ENCODE results near the gene NPL.

The NPL gene, protein sequence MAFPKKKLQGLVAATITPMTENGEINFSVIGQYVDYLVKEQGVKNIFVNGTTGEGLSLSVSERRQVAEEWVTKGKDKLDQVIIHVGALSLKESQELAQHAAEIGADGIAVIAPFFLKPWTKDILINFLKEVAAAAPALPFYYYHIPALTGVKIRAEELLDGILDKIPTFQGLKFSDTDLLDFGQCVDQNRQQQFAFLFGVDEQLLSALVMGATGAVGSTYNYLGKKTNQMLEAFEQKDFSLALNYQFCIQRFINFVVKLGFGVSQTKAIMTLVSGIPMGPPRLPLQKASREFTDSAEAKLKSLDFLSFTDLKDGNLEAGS

DNA sequence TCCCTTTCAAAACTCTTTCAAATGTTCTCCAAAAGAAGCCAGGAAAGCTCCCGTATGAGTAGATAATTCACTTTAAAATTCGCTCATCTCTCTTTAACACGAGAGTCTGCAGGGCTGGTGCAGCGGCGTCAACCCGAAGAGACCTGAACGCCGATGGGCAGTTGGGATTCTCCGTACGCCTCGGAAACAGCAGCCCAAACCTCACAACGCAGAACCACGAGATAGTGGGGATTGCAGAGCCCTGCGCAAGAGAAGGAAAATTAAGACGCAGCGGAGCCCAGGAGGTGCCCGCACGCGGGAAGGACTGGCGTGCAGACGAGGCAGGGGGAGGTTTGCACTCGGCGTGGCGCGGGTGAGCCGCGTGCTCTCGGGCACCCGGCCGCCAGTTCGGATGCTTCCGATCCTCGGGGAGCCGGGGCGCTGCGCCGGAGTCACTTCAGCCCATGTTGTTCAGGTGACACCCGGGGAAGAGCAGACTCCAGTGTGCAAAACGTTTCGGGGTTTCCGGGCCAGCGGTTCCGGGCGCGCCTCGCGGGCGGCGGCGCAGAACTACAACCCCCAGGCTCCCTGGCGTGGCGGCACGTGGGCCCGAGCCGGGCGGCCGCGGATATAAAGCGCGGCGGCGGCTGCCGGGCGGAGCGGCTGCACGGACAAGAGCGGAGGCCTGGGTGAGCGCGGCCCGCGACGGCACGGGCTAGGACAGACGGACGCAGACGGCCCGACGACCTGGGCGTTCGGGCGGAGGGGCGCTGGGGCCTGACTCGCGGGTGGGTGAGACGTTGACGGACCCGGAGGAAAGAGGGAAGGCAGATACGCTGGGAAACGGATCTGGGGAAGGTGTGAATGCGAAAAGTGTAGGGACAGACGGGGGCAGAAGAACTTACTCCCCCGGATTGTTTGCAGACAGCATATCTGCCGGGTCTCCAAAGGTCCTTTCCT is at the start of gene NPL:
Gene NPL (plus strand): TSS at position 636 of the 939 bp plus-strand sequence. CDS start 4,599 bp downstream, outside the sequence.
- DNase-seq (ENCODE audit: insufficient read length, low spot score) (peak; percentile 41), FAIRE-seq (peak; percentile 4)

- FAIRE-seq (no peak), DNase-seq (ENCODE audit: insufficient read length, low spot score) (no peak)
These were observed 49.5 kb upstream of the NPL start for GRCh38 chr1:182740120-182740519.

- no peak for DNase-seq (ENCODE audit: insufficient read length, low spot score)
- no peak for FAIRE-seq
These were observed 46.8 kb upstream of the NPL start for GRCh38 chr1:182742780-182743179.

- FAIRE-seq (no peak), DNase-seq (ENCODE audit: insufficient read length, low spot score) (no peak)
These were observed 37.2 kb upstream of the NPL start for GRCh38 chr1:182752077-182752988.

GRCh38 chr1:182754087-182754486 is 35.5 kb upstream of the NPL start:
- no peak for FAIRE-seq

DNA sequence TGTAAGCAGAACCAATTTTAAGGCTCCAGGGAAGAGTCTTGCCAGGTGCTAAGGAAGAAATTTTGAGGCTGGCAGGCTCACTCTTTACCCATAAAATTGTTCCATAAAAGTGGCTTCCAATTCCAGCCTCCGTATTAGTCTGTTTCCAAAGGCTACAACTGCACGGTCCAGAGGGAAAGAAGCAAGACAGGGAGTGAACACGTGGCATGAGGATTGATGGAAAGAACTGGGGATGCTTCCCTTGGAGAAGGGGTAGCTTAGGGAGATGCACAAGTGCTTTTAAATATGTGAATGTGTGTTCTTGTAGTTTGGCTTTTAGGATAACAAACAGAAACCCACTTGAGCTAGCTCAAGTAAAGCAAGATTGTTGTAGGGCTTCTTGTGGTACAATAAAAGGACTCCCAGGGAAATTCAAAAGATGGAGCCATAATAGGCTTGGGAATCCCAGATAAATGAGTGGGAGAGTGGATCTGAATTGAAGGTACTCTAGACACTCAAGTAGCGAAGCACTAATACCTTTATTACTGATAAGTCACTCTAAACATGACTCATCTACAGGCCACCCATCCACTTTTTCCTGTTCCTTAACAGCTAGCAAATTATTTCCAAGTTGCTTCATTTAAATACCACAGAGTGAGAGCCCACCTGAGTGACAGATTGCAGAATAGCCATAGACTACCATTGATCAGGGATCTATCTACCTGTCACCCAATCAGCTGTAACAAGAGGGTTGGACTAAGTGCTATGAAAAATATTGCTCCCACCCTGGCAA is 34.8 kb upstream of the NPL start:
- FAIRE-seq (no peak), DNase-seq (ENCODE audit: insufficient read length, low spot score) (no peak)

More at GRCh38 chr1:182754087-182754486, 35.5 kb upstream of the NPL start:
- DNase-seq (ENCODE audit: insufficient read length, low spot score), result no peak

GRCh38 chr1:182755632-182756031 is 33.9 kb upstream of the NPL start:
- DNase-seq (ENCODE audit: insufficient read length, low spot score) (no peak), FAIRE-seq (no peak)

- DNase-seq (ENCODE audit: insufficient read length, low spot score) (no peak), FAIRE-seq (no peak)
These were observed 33.1 kb upstream of the NPL start for GRCh38 chr1:182756423-182756822.

DNA sequence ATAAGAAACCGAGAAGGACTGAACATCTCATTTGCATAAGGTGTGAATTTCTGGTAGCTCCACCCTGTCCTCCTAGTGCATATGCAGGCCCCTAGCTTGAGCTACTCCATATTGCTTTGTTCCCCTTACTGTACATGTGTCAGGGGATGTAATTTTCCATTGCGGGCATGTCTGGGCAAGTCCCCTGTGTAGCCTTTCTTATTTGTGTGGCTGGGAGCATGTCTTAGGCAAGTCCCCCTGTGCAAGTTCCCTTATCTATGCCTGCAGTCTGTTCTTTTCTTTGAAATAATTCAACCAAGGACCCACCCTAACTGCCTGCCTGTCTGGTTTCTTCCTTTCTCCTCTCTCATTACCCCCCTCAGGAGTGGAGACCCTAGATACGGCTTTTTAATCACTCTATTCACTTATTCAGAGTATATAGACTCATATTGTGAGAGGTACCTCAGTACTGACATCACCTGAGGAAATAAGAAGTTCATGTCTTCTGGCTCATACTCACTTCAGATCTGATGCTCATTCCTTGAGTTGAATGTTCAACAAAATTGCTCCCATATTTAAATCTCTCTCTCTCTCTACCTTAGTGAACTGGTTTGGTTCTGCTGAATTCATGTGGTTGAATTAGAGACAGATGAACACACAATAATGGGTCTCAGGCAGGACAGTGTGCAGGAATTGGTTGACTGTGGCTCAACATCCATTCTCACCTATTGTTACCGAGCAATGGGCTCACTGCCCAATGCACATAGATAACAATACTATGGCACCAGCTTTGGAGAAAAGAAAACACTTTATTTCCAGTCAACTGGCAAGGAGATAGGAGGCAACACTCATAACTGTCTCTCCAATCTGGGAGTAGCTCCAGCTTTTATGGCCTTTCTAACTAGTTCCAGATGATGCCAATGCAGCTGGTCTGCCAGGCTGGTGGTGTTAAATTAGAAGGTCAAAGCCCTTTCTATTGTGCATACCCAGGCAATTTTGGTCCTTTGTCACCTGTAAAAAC is 27.9 kb upstream of the NPL start:
- FAIRE-seq, result no peak
- DNase-seq (ENCODE audit: insufficient read length, low spot score), result no peak

GRCh38 chr1:182762536-182762935 is 27.0 kb upstream of the NPL start:
- DNase-seq (ENCODE audit: insufficient read length, low spot score) (no peak), FAIRE-seq (no peak)

GRCh38 chr1:182764029-182764727 is 25.4 kb upstream of the NPL start:
- FAIRE-seq (no peak), DNase-seq (ENCODE audit: insufficient read length, low spot score) (no peak)

- no peak for FAIRE-seq
- DNase-seq (ENCODE audit: insufficient read length, low spot score), result no peak
These were observed 24.2 kb upstream of the NPL start for GRCh38 chr1:182765391-182765790.

DNA sequence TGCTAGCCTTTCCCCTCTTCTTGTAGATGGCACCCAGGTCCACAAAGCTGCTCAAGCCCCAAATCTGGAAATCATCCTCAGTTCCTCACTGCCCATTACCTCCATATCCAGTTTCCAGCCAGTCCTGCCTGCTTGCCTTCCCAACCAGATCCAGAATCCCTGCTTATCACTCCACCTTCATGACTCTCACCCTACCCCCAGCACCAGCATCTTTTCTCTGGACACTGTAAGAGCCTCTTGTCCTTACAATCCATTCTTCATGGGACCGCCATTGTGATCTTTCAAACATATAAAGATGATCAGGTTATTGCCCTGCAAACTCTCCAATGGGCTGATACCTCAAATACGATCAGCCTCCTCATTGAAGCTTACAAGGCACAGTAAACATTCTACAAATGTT is 23.5 kb upstream of the NPL start:
- FAIRE-seq (no peak), DNase-seq (ENCODE audit: insufficient read length, low spot score) (no peak)

GRCh38 chr1:182766881-182767645 is 22.5 kb upstream of the NPL start:
- DNase-seq (ENCODE audit: insufficient read length, low spot score), result no peak
- FAIRE-seq, result no peak

DNA sequence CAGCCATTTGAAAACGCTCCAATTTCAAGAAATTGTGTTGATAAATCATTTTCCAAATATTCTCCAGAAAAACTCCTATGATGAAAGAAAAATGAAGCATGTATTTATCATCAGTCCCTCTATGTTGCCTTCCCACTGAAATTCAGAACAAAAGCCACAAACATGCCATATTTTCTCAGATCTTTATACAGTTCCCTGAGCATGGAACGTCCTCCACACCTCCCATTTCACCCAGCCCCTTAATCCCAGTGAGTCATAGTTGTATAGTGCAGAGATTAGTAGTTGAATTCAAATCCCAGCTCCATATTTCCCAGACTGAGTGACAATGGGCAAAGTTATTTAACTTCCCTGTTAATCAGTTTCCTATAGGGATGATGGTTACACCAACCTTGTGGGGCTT is 20.6 kb upstream of the NPL start:
- DNase-seq (ENCODE audit: insufficient read length, low spot score) (no peak), FAIRE-seq (no peak)

- FAIRE-seq, result no peak
- DNase-seq (ENCODE audit: insufficient read length, low spot score), result no peak
These were observed 19.3 kb upstream of the NPL start for GRCh38 chr1:182770232-182770631.

DNA sequence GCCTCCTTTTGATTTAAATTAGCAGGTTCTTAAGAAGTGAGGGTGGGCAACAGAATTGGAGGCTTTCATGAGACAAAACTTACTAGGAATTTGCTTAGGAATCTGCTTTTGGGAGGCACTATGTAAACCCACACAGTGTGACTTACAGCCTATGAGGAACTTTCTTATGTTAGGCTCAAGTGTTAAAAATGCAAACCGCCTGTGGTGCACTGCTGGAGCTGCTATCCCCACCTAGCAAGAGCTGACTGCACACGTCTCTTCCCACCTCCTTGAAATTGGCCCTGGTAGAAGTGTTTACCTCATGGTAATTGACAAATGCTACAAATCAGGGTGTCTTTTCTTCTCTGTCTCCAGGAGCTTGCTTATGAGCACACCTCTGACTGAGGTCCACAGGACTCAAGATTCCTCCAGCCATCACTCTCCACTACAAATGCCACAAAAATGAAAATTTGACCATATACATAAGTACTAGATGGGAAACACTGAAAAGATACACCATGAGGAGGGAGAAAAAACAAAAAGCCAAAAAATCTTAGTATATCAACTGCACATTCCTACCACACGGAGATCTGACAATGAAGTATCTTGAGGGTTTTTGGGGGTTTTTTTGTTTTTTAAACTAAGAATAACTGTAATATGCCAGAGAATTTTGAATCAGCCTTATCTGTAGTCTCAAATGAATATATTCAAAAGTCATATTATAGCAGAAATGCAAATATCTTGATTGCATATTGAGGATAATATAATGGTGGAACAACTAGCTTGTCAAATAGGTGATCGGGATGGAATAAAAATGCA is 18.2 kb upstream of the NPL start:
- DNase-seq (ENCODE audit: insufficient read length, low spot score) (no peak), FAIRE-seq (no peak)

Measured in HTR-8/SVneo (cell line).